ENCODE measurements around the gene DAB1. TPM values are rescaled to one million over a fixed set of nuclear protein-coding genes. Genes with fewer than 3 reads are reported as not detected.

DAB1 gene
- polyA plus RNA-seq, 3 donors: 6.5 to 7.3 (median 7.2) TPM

GRCh38 chr1:56952501-56952900, 471.4 kb downstream of the DAB1 start:
- DNase-seq: no peak

- DNase-seq: no peak
Observed at GRCh38 chr1:56948403-56949023, 475.3 kb downstream of the DAB1 start.
